NCI-H345 treated with DMSO at 0.1 percent for 48 hours (cell line): ENCODE data around the gene GBX2.

ENCODE experiments used
- DNase-seq: peaks from one replicate; lab custom pipeline; 2025; ENCODE audit not compliant: unreplicated experiment; lab: John Stamatoyannopoulos, UW

Gene GBX2

GRCh38 chr2:236119003-236119402 is 49.2 kb downstream of the GBX2 start:
- DNase-seq = no peak

GRCh38 chr2:236117861-236118269 is 50.3 kb downstream of the GBX2 start:
- no peak for DNase-seq

GRCh38 chr2:236117401-236117800 is 50.8 kb downstream of the GBX2 start:
- DNase-seq = no peak
